ENCODE measurements around the gene AURKAIP1.

GRCh38 chr1:1400576-1401456 is 25.8 kb upstream of the AURKAIP1 start:
- no peak for TF ChIP-seq EZH2 (IDR thresholded peaks at IDR 0.05; ENCODE audit: insufficient read depth, poor library complexity, severe bottlenecking)
- TF ChIP-seq EZH2phosphoT487 (IDR thresholded peaks at IDR 0.05; ENCODE audit: insufficient read depth, low read depth): no peak

Measured in GM23248 (cell line).